NCI-H1105 (cell line): ENCODE results near the gene SULT2A1.
"Not testable (repeated sequence)": the region's sequence is repeated elsewhere in the genome, so short reads cannot be mapped to it uniquely, and the experiment has no call there.

Source experiments
- DNase-seq: peaks from one replicate; lab custom pipeline; 2025; lab: John Stamatoyannopoulos, UW

SULT2A1 gene

GRCh38 chr19:47886010-47886559, at the start of gene SULT2A1:
TSS of gene SULT2A1 (minus strand) at chr19:47886315. CDS start at chr19:47886257, 58 bp downstream.
- no peak for DNase-seq

GRCh38 chr19:47928581-47928980, 42.5 kb upstream of the SULT2A1 start:
- not testable (repeated sequence) for DNase-seq

- DNase-seq, result not testable (repeated sequence)
Observed at GRCh38 chr19:47920107-47920506, 34.0 kb upstream of the SULT2A1 start.

GRCh38 chr19:47910191-47910590, 24.1 kb upstream of the SULT2A1 start:
- not testable (repeated sequence) for DNase-seq

- DNase-seq, result not testable (repeated sequence)
Observed at GRCh38 chr19:47909350-47909749, 23.2 kb upstream of the SULT2A1 start.

- DNase-seq, result no peak
Observed at GRCh38 chr19:47901370-47901769, 15.3 kb upstream of the SULT2A1 start.

GRCh38 chr19:47899335-47899734, 13.2 kb upstream of the SULT2A1 start:
- DNase-seq, result no peak

GRCh38 chr19:47897861-47898260, 11.7 kb upstream of the SULT2A1 start:
- no peak for DNase-seq

GRCh38 chr19:47896773-47897172, 10.7 kb upstream of the SULT2A1 start:
- DNase-seq, result no peak

GRCh38 chr19:47896019-47896418, 9.9 kb upstream of the SULT2A1 start:
- DNase-seq, result no peak

- no peak for DNase-seq
Observed at GRCh38 chr19:47895165-47895782, 9.2 kb upstream of the SULT2A1 start.

- no peak for DNase-seq
Observed at GRCh38 chr19:47891923-47892666, 6.0 kb upstream of the SULT2A1 start.

- DNase-seq, result no peak
Observed at GRCh38 chr19:47891622-47891922, 5.5 kb upstream of the SULT2A1 start.

- DNase-seq, result no peak
Observed at GRCh38 chr19:47890865-47891621, 4.9 kb upstream of the SULT2A1 start.

GRCh38 chr19:47885067-47885463, 1.1 kb downstream of the SULT2A1 start:
- DNase-seq, result no peak

GRCh38 chr19:47882890-47883289, 3.2 kb downstream of the SULT2A1 start:
- DNase-seq, result no peak

- DNase-seq, result no peak
Observed at GRCh38 chr19:47881757-47882156, 4.4 kb downstream of the SULT2A1 start.

- not testable (repeated sequence) for DNase-seq
Observed at GRCh38 chr19:47879385-47879784, 6.7 kb downstream of the SULT2A1 start.

GRCh38 chr19:47878906-47879305, 7.2 kb downstream of the SULT2A1 start:
- DNase-seq, result no peak

- DNase-seq, result no peak
Observed at GRCh38 chr19:47865166-47865565, 20.9 kb downstream of the SULT2A1 start.

- DNase-seq, result peak; percentile 73
Observed at GRCh38 chr19:47863514-47863936, 22.6 kb downstream of the SULT2A1 start.

GRCh38 chr19:47861630-47862029, 24.5 kb downstream of the SULT2A1 start:
- DNase-seq, result no peak
